ENCODE measurements around the gene DDX60. TPM values are rescaled to one million over a fixed set of nuclear protein-coding genes. Genes with fewer than 3 reads are reported as not detected.

Gene DDX60
- total RNA-seq, 1 experiment from 2014 or later, result 4.7 TPM

DNA sequence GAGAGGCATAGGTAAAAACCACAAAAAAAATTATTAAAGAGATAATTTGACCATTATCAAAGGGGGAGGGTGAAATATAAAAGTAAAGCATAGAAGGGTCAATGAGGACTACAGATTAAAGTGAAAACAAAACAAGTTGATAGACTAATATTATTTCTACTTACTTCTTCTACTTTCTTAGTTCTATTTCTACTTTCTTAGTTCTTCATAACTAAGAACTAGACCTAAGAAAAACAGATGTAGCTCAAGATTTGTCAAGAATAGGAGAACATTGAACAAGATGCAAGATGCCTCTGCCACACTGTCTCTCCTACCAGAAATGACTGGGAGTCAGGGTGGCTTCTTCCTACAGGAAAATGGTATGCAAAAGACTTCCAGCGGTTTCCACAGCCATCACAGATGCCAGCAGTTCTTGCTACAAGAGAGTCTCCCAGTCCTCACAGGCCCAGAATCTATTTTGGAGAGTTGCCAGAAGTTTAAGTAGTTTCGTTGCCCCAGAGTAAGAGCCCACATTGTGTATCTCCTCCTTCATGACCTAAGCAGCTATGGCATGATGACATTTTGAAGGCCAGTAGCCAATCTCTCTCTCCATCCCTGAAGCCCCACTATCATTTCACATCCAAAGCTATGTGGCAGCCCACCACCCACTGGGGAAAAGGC, 42.9 kb upstream of the DDX60 start:
- H3K36me3 Mint-ChIP-seq (ENCODE audit: insufficient read depth, unreplicated experiment), result peaks cover 13% of the 10 kb centered on the region

DNA sequence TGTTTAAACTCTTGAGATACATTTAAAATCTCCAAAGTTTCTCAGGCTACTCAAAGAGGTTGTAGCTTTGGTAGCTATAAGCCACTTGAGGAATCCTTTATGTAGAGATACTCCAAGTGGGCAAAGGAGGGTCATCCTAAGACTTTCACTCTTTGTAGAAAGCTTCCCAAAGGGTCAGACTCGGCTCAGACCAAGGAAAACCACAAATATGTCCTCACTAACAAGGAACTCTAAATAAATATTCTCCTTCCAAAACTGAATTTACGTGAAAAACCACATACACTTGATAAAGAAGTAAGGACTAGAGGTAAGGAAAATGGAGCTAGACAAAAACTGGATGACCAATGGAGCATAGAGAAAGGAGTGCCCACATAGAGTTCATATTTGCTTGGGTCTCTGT, 41.7 kb upstream of the DDX60 start:
- Mint-ChIP-seq H3K9me3 (ENCODE audit: unreplicated experiment) (no peaks in the 10 kb centered on the region), H3K27ac (ENCODE audit: low read depth, unreplicated experiment) (no peak overlapping the region), H3K27me3 (ENCODE audit: insufficient read depth, unreplicated experiment) (no peaks in the 10 kb centered on the region), H3K4me3 (ENCODE audit: unreplicated experiment) (no peak overlapping the region), H3K36me3 (ENCODE audit: insufficient read depth, unreplicated experiment) (peaks cover 12% of the 10 kb centered on the region), H3K4me1 (ENCODE audit: insufficient read depth, unreplicated experiment) (no peaks in the 10 kb centered on the region)
- TF ChIP-seq CTCF (IDR thresholded peaks at IDR 0.05; ENCODE audit: unreplicated experiment), result no peak
- CTCF ChIA-PET, result no interaction called here
- POLR2A ChIA-PET, result no interaction called here
- BruUV-seq (replicated peaks), result no TSS peak
- no peak for DNase-seq (ENCODE audit: unreplicated experiment)
- intact Hi-C loops (cut with micrococcal nuclease), result no loop called here

More for the DNA sequence above, 42.9 kb upstream of the DDX60 start:
- POLR2A ChIA-PET, result no interaction called here
- BruUV-seq (replicated peaks), result no TSS peak
- H3K4me3 Mint-ChIP-seq (ENCODE audit: unreplicated experiment), result no peak overlapping the region
- no peak for TF ChIP-seq CTCF (IDR thresholded peaks at IDR 0.05; ENCODE audit: unreplicated experiment)
- no peak overlapping the region for H3K27ac Mint-ChIP-seq (ENCODE audit: low read depth, unreplicated experiment)
- H3K9me3 Mint-ChIP-seq (ENCODE audit: unreplicated experiment), result no peaks in the 10 kb centered on the region
- no peak for DNase-seq (ENCODE audit: unreplicated experiment)
- CTCF ChIA-PET, result interaction anchor here (1.2 kb wide), 1 partner anchor 18 kb away, joined by 3 read pairs; no protein-coding TSS in a partner anchor
- intact Hi-C loops (cut with micrococcal nuclease), result no loop called here
- H3K27me3 Mint-ChIP-seq (ENCODE audit: insufficient read depth, unreplicated experiment), result no peaks in the 10 kb centered on the region
- H3K4me1 Mint-ChIP-seq (ENCODE audit: insufficient read depth, unreplicated experiment), result no peaks in the 10 kb centered on the region

GRCh38 chr4:168357941-168358340, 39.4 kb upstream of the DDX60 start:
- POLR2A ChIA-PET, result interaction anchor here (0.5 kb wide), 1 partner anchor 10 kb away, joined by 4 read pairs; no protein-coding TSS in a partner anchor
- Mint-ChIP-seq H3K27me3 (ENCODE audit: insufficient read depth, unreplicated experiment) (no peaks in the 10 kb centered on the region), H3K36me3 (ENCODE audit: insufficient read depth, unreplicated experiment) (peaks cover 6% of the 10 kb centered on the region), H3K4me3 (ENCODE audit: unreplicated experiment) (no peak overlapping the region), H3K27ac (ENCODE audit: low read depth, unreplicated experiment) (no peak overlapping the region), H3K9me3 (ENCODE audit: unreplicated experiment) (no peaks in the 10 kb centered on the region), H3K4me1 (ENCODE audit: insufficient read depth, unreplicated experiment) (no peaks in the 10 kb centered on the region)
- intact Hi-C loops (cut with micrococcal nuclease), result no loop called here
- no TSS peak for BruUV-seq (replicated peaks)
- TF ChIP-seq CTCF (IDR thresholded peaks at IDR 0.05; ENCODE audit: unreplicated experiment), result no peak
- CTCF ChIA-PET, result interaction anchor here (0.6 kb wide), 1 partner anchor 279 kb away, joined by 4 read pairs; no protein-coding TSS in a partner anchor
- DNase-seq (ENCODE audit: unreplicated experiment), result no peak

- intact Hi-C loops (cut with micrococcal nuclease), result no loop called here
- TF ChIP-seq CTCF (IDR thresholded peaks at IDR 0.05; ENCODE audit: unreplicated experiment), result no peak
- peak; percentile 8 for DNase-seq (ENCODE audit: unreplicated experiment)
- Mint-ChIP-seq H3K4me1 (ENCODE audit: insufficient read depth, unreplicated experiment) (no peaks in the 10 kb centered on the region), H3K4me3 (ENCODE audit: unreplicated experiment) (no peak overlapping the region), H3K36me3 (ENCODE audit: insufficient read depth, unreplicated experiment) (peaks cover 6% of the 10 kb centered on the region), H3K27ac (ENCODE audit: low read depth, unreplicated experiment) (no peak overlapping the region), H3K27me3 (ENCODE audit: insufficient read depth, unreplicated experiment) (no peaks in the 10 kb centered on the region), H3K9me3 (ENCODE audit: unreplicated experiment) (no peaks in the 10 kb centered on the region)
- POLR2A ChIA-PET, result no interaction called here
- CTCF ChIA-PET, result no interaction called here
- no TSS peak for BruUV-seq (replicated peaks)
Observed at GRCh38 chr4:168353746-168354145, 35.2 kb upstream of the DDX60 start.
